ENCODE results near the gene PPP1R14C.
"Not testable (repeated sequence)": the region's sequence is repeated elsewhere in the genome, so short reads cannot be mapped to it uniquely, and the experiment has no call there.

The PPP1R14C gene

DNA sequence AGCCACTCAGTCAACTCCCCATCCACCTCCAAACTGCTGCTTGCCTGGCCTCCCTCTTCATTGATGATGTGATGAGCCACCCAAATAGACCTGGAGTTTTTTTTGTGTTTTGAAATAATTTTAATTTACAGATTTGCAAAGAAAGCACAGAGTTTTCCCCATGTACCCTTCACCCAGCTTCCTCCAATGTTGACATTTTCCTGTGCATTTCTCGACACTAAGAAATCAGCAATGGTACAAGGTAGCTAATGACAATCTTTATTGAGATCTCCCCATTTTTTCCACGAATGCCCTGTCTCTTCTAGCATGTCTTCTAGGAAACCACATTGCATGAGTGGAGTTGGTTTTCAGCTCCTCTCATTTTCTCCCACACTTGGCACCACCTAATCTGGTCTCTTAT, 30.1 kb downstream of the PPP1R14C start:
- DNase-seq, result no peak

DNA sequence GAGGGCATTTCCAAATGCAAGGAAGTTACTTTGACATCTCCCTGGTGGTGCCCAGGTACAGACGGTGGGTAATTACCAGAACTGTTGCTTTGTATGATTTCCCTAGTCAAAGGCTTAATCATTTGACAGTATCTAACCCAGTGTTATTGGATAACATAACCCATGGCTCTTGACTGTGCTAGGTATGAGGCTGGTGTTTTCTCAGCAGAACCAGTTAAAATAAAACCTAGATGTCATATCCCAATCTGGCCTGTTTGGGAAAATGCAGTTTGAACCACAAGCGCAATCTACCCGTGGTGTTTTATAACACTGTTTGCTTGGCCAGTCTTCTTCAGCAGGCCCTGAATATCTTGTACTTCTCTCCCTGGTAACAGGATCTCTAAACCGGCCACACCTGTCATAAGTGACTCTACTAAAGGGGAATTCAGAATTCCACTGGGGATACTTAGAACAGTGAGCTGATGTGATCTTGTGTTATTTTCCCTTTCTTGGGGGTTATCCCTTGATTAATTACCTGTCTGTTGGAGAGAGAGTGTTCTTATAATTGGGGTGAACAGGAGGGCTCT, 32.8 kb downstream of the PPP1R14C start:
- no peak for DNase-seq

DNA sequence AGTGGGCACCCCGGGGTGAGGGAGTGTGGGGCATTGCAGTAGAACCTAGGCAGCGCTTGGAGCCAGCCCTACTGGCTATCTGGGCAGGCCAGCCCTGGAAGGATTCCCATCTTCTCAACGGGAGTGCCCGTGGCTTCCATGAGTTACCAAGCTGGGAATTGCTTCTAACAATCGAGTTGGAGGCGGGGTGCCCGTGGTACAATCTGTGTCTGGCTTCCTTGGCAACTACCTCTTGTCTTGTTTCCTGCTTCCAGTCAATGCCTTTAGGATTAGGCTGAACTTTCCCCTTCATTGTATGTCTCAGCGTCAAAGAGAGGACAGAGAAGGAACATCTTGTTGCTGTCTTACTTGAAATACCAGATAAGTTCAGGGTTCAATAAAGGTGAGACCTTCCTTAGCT, 33.3 kb downstream of the PPP1R14C start:
- DNase-seq, result no peak

DNA sequence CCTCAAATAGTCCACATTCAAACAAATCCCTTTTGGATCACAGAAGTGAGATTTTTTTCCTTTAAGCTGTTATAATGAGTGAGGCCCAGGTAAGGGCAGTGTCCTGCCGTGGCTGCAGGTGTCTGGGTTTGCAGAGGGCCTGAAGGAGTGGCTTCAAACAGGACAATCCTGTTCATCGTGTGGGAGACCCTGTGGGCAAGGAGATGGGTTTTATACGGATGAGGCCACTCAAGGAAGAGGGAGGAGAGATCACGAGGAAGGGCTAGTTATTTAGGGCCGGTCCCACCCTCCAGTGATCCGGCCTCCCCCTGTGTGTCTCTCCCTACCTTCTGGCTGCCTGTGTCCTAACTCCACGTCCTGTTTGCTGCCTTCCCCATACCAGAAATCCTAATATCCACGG, 33.8 kb downstream of the PPP1R14C start:
- no peak for DNase-seq

DNA sequence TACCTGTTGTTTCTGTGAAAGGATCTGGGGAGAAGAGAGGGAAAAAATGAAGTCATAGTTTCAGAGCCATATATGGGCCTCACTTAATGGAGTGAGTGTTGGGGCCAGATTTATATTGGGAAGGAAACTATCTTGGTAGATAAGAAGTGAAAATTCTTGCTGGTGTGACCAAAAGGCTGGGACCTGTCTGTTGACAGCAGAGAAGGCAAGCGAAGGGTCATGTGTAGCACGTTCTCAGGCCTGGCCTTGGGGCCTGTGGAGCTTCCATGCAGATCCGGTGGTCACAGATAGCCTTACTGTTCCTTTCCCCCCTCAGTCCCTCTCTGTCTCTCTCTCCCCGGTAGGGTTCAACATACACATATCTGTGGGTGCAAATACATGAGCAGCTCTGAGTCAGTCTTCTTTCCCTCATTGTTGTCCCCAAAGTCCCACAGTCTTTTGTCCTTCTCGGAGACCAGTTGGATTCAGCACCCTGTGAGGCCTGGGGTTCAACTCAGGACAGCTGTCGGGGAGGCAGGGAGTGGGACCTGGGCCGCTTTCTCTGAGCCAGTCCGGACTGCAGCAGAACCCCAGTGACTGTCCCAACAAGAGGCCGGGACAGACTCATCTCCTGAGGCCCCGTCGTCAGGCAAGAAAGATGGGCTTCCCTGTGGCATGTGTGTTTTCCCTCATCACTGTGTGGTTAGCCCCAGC, 34.6 kb downstream of the PPP1R14C start:
- no peak for DNase-seq

DNA sequence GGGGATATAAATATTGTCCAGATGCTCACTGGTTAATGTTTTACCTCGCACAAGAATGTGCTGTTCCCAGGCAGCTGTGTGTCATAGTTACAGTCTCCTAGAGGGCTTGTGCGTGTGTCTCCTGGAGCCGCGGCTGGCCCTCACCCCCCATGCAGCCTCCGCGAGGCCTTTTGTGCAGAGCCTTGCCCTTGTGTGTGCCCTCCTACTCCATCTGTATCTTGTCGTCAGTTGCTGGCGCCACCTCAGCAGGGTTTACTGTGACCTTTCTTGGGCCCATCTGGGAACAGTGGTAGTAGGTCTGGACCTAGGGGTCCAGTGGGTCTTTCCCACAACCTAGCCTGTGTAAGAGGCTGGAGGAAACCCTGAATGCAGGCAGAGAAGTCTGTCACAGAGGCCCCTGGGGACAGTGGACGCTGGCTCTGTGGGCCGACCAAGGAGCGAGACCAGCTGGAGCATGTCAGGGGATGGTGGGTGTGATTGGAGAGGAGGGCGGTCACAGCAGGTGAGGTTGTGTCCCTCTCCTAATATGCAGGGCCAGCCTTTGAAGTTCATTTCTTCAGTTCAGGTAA, 35.2 kb downstream of the PPP1R14C start:
- no peak for DNase-seq

DNA sequence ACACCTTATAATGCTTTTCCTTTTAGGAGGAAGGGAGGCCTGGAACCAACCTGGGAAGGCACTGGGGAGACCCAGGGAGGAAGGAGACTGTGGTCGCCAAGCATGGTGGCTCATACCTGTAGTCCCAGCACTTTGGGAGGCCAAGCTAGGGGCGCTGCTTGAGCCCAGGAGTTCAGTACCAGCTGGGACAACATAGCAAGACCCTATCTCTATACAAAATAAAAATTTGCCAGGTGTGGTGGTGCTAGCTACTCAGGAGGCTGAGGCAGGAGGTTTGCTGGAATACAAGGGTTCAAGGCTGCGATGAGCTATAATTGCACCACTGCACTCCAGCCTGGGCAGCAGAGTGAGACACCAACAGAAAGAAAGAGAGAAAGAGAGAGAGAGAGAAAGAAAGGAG, 36.2 kb downstream of the PPP1R14C start:
- no peak for DNase-seq

DNA sequence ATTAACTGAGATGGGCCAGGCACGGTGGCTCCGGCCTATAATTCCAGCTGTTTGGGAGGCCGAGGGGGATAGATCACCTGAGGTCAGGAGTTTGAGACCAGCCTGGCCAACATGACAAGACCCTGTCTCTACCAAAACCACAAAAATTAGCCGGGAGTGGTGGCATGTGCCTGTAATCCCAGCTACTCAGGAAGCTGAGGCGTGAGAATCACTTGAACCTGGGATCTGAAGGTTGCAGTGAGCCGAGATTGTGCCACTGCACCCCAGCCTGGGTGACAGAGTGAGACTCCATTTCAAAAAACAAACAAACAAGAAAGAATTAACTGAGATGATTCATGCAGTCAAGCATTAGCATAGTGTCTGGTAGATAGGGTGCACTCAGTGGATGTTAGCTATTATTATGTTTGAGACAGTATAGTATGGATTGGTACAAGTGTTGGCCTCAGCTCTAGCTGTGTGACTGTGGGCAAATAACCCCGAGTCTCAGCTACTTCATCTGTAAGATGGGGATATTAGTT, 37.1 kb downstream of the PPP1R14C start:
- DNase-seq, result not testable (repeated sequence)

DNA sequence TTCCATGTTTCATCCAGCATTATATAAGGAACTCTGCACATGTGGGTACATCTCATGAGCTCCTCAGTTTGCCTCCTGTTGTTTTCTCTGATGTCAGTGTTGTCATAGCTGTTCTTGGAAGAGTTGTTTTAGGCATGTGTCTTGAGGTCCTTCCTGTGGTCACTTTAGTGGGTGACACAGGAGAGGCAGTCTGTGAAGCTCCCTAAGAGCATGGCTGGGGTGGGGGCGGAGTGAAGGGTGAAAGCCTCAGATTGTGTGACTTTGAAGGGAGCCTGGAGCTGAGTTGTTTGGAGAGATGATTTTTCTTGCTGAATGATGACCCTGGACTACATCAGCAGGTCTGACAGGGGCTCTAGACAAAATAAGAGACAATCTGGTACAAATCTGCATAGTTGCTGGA, 37.7 kb downstream of the PPP1R14C start:
- no peak for DNase-seq

DNA sequence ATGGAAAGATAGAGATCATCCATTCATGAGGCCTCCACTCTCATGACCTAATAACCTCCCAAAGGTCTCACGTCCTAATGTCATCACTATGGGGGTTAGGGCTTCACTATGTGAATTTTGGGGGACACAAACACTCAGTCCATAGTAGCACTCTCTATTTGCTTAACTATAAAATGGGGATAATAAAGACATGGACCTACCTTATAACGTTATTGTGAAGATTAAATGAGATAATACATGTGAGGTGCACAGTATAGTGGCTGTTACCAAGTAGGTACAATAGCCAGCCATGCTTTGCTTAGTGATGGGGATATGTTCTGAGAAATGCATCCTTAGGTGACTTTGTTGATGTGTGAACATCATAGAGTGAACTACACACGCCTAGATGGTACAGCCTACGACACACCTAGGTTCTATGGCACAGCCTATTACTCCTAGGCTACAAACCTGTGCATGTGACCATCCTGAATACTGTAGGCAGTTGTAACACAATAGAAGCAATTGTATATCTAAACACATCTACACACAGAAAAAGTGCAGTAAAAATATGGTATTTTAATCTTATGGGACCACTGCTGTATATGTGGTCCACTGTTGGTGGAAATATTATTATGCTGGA, 39.7 kb downstream of the PPP1R14C start:
- no peak for DNase-seq

DNA sequence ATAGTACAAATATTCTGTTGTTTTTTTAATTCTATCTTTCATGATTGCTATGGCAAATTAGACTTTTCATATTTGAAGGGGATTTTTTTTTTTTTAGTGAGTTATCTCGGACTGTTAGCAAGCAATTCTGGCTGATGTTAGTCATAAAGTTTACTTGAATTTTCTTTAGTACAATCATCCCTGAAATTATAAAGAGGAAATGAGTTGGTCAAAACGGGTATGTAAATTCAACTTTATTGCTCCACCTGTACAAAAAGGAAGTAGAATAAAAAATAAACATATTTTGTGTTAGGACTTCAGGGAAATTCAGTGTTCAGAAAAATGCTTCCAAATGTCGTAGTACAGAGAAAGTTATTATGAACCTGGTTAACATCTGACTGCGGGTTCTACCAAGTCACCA, 40.3 kb downstream of the PPP1R14C start:
- no peak for DNase-seq

DNA sequence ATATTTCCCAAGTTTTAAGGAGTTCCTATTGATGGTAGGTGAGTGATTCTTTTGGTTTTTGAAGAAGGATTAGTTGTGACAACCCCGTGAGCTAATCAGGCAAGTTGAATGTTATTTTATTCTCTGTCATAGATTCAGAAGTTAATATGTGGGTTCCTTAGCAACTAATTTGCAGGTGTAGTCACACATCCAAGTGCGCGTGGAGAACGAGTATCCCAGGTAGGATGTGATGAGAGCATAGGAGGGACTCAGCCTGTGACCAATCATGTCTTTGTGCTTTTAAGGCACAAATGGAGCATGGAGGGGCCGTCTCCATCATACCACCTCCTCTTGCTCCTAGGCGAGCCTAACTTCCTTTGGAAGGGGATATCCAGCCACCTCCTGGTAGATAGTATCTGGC, 41.1 kb downstream of the PPP1R14C start:
- DNase-seq, result no peak

DNA sequence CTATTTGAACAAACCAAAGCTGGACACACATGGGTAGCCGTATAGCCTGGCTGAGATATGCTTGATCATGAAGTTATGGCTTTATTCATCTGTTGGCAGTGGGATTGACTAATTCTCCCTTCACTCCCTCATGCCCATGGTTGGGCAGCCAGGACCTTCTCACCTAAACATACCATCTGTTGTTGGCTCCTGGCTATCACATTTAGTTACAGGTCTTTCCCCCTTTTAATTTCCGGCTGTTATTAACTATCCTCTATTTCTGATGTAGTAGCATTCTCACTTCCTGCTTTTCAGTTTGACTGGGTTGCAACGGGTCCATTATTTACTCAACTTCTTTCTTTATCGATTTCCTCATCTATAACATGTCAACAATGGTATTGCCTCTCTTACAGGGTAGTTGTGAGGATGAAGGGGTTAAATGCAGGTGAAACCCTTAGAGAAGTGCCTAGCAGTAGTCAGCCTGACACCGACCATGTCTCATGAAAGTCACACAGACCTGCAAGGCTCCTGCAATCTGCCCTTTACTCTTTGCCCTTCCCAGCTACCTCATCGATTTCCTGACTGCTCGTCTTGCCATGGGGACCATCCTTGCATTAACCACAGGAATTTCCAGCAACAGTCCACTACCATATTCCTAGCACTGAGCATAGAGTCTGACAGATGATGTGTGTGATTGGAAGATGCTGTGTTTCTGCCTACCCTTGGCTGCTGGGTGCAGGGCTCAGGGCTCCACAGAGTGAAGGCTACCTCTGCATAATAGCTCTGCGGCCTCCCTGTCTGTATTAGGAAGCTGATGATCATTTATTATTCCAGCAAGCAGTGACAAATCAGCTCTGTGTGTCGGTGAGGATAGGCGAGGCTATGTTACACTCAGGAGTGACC, 42.2 kb downstream of the PPP1R14C start:
- DNase-seq, result no peak

DNA sequence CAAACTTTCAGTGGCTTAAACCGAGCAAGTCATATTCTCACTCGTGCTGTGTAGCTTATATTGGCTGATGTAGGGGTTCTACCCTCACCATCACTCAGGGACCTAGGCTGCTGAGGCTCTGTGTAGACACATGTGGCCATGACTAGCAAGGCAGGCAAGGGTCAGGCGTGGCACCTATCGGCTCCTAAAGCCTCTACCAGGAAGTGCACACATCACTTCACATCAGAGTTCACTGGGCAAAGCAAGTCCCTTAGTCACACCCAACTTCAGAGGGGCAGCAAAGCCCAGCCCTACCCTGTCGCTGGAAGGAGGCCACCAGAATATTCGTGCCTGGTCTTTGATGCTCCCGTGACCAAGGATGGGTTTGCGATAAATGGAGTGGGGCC, 42.9 kb downstream of the PPP1R14C start:
- no peak for DNase-seq

DNA sequence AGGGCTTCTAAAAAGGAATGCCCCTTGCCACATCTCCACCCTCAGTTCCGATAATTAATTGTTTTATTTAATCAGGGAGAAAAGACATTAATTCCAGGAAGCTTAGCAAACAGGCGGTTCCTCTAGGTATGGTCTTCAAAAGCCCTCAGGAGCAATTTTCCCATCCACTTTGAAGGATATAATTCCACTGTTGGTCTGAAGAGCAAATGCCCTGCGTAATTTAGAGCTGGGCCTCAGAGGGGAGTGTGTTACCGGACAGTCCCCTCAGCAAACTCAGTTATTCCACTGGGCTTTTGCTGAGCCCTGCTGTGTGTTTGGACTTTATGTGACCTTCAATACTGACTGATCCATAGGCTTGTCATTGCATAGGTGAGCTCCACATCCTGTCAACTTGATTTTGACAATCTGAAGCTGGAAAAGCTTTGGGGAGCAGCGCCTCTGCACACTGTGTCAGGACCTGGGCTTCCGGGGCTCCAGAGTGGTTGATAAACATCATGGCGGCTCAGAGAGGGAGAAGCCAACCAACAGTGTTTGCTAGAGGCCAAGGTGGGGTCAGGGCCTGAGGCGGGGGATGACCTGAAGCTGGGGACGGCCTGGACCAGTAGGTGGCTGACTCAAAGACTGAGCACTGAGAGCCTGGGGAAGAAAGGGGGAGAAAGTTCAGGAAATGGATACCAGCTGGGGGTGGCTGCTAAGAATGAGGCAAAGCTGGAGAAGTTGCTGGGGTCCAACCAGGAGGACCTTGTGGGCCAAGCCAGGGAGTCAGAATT, 43.5 kb downstream of the PPP1R14C start:
- no peak for DNase-seq

DNA sequence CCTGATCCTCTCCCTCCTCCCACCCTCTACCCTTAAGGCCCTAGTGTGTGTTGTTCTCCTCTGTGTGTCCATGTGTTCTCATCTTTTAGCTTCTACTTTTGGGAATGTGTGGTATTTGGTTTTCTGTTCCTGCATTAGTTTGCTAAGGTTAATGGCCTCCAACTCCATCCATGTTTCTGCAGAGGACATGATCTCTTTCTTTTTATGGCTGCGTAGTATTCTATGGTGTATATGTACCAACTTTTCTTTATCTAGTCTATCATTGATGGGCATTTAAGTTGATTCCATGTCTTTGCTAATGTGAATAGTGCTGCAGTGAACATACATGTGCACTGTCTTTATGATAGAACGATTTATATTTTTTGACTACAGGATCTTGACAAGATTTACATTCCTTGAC, 44.6 kb downstream of the PPP1R14C start:
- DNase-seq, result not testable (repeated sequence)

DNA sequence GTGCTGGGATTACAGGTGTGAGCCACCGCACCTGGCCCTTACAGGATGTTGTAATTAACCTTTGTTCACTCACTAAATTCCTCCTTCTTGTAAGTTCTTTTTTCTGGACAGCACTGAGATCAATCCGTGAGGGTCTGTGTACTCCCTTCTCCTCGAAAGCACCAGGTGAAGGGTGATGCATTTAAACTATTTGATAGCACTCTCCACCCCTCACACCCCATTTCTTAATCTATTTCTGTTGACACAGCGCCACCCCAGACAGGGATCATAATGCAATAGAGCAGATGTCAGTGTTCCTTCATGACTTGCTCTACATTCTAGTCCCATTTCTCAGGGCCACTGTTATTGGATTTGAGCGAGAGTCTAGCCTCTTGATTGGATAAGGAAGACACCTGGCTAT, 46.3 kb downstream of the PPP1R14C start:
- no peak for DNase-seq

DNA sequence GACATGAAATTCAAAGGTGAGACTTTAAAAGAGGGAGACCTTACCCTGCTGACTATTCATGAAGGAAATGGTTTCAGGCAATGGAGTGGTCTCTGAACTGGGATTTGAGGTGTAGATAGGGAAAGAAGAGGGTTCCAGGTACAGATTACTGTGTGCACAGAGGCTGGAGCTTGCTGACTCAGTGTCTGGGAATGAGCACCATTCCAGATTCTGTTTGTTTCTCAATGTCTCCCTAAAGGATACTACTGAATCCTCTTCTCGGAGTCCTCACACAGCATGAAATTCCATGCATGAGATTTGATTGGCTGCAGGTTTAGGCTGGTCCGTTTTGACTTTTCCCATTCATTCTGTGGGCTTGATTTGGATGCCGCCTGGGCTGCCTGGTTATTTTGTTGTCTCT, 49.0 kb downstream of the PPP1R14C start:
- no peak for DNase-seq

DNA sequence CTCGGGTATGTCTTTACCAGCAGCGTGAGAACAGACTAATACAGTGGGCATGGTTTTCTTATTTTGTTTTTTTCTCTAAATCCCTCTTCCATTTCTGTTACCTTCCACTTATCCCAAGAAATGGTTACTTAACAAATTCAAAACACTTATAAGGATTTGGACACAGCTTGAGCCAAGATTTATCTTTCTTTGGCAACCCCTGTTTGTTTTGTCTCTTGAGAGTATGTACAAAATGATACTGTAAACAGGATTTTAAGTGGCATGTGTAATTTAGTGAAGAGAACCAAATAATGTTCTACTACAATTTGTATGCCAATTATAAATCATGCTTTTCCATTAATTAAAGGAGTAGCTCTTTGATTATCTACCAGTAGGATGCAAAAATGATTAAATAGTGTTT, 51.4 kb downstream of the PPP1R14C start:
- DNase-seq, result no peak

DNA sequence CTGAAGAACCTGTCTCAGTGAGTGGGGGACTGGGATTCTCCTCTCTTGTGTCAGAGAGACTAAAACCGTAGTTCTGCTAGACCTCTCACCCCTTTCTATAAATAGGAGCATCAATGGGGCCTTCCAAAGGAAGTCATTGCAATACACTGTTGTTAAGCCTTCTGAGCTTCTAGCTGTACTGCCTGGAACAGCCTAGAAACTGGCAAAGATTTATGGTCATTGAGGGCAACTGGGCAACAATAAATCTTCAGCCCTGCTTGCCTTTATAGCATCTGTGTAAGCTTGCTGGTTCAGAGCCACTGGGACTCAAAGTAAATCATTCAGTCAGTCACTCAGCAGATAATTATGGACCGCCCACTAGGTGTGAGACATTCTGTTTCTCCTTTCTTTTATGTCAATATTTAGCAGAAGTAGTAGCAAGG, 53.2 kb downstream of the PPP1R14C start:
- DNase-seq, result no peak

DNA sequence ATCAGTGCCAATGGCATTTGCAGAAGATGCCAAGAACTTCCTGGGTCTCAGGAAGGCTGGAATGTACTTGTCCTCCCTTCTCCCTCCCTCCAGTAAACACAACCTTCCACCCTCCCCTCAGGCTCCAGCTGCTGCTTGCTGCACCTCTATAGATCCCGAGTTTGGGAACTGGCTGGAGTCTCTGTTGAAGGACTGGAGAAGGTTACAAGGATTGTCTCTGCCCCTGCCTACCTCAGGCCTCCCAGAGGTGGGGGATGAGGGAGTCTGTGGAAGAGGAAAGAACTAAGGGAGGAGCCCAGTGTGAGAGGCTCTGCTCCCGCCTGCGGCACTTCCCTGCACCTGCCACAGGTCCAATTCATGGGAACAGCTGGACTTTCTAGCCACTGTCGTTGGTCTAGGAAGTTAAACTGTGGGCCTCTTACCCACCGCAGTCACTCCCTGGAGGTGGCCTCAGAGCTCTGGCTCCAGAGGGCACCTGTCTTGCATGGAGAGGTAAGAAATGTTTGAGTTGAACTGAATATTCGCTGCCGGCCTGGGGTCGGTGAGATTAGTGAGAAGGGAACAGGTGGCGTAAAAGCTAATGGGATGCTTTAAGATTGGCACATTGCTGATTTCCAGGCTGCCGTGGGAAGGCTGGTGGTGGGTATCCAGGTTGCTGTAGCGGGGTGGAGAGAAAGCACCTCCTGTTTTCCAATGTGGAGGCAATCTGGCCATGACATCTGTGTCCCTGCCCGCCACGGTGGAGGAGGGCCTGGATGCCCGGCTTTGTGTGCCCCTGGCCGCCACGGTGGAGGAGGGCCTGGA, 54.3 kb downstream of the PPP1R14C start:
- DNase-seq, result no peak
